Measurements from ENCODE around the gene CALML3. TPM values are rescaled to one million over a fixed set of nuclear protein-coding genes. Genes with fewer than 3 reads are reported as not detected.

Gene CALML3
- total and polyA plus RNA-seq, 2 of the 13 experiments (the other 11 are each of a cell fraction or from before 2014, with no cell fraction given), result not detected

DNA sequence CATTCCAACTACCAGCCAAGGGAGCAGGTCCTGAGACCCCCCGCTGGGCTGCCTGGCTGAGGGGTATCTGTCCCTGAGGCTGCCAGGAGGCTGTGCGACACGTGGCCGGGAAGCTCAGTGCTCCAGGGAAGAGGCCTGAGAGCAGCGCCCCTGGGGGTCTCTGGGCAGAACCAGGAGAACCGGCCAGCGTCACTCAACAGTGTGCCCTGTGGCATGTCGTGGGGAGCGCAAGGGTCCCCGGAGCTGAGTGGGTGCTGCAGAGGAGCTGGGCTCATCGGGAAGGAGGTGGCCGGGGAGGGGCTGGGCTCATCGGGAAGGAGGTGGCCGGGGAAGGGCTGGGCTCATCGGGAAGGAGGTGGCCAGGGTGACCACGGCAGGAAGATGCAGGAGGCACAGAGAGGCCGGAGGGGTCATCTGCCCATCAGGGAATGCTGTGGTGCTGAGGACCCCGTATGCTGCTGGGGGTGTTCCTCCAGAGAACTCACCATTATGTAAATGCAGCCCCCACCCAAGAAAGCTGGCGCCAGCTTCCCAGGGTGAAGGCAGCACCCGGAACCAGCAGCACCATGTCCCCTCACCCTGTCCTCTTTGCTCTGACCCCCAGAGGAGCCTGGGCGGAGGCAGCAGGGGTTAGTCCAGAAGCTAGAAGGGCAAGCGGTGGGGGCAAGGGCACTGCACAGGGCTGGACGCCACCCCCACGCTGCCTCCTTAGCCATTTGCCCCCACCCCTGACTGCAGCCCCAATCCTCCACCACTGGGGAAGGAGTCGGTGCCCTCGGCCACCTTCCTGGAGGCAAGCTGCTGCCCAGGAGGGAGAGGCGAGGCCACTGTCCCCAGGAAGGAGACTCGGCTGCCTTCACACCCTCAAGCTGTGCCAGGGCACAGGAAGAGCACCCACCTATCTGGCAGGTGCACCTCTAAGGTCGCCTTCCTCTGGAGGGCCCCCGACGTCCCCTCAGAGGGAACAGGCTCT, 33.3 kb downstream of the CALML3 start:
- H3K9me3 ChIP-seq (ENCODE audit: low read length), result no peaks in the 10 kb centered on the region
- CTCF ChIA-PET (ENCODE audit: low intra/inter-chr PET ratio, low total read pairs), result no interaction called here
- H3K4me1 ChIP-seq (ENCODE audit: insufficient read depth, low read length), result peaks cover 70% of the 10 kb centered on the region
- H3K4me3 ChIP-seq (replicated peaks in 1 of 3; ENCODE audit: insufficient read depth in 1 of 3, low read depth in 2 of 3, low read length in 3 of 3), result no peak overlapping the region
- H3K36me3 ChIP-seq (replicated peaks in 1 of 2; ENCODE audit: control insufficient read depth in 1 of 2, insufficient read depth in 2 of 2, low read length in 2 of 2), result no peaks in the 10 kb centered on the region
- DNase-seq (ENCODE audit: low spot score), result no peak
- in situ Hi-C loops (cut with HindIII; ENCODE audit: extremely low pct_ligation_motif_present, low pct_unique_long_range_greater_than_20kb) (no loop called here), intact Hi-C loops (cut with micrococcal nuclease; ENCODE audit: unreplicated experiment) (no loop called here)
- H3K4me2 ChIP-seq (ENCODE audit: low read depth, low read length), result no peak overlapping the region
- no TSS peak for BruUV-seq (replicated peaks)
- no peaks in the 10 kb centered on the region for H3K79me2 ChIP-seq (ENCODE audit: insufficient read depth, low read length)
- no peak overlapping the region for H3K27ac ChIP-seq (ENCODE audit: extremely low read length, insufficient read depth, low read length)
- no peaks in the 10 kb centered on the region for H4K20me1 ChIP-seq (ENCODE audit: insufficient read depth, low read length)
- no peak for FAIRE-seq
- no peak overlapping the region for H3K9ac ChIP-seq (ENCODE audit: insufficient read depth, low read depth, low read length)
- H3K27me3 ChIP-seq (ENCODE audit: control insufficient read depth in 1 of 2, insufficient read depth in 2 of 2, low read length in 2 of 2), result no peaks in the 10 kb centered on the region; a peak in 1 of 5 replicates
- H2AFZ ChIP-seq (ENCODE audit: low read length), result no peak overlapping the region
- POLR2A ChIA-PET, result interaction anchor here (1.0 to 1.2 kb wide), 2 partner anchors 10 kb away, joined by 5 to 8 read pairs; no protein-coding TSS in a partner anchor
- 88% methylated on average over 11 of the region's 31 CpGs for WGBS (ENCODE audit: low lambda C conversion rate)
- ATAC-seq, result no peak
- no peak for TF ChIP-seq TFDP2 (CRISPR knock-in tag; IDR thresholded peaks at IDR 0.05)
- no peak for TF ChIP-seq JUND (CRISPR knock-in tag; IDR thresholded peaks at IDR 0.05)
- no peak for TF ChIP-seq HNRNPH1 (optimal IDR thresholded peaks at IDR 0.05; ENCODE audit: low read depth, low read length)
- TF ChIP-seq, protein P1, sequence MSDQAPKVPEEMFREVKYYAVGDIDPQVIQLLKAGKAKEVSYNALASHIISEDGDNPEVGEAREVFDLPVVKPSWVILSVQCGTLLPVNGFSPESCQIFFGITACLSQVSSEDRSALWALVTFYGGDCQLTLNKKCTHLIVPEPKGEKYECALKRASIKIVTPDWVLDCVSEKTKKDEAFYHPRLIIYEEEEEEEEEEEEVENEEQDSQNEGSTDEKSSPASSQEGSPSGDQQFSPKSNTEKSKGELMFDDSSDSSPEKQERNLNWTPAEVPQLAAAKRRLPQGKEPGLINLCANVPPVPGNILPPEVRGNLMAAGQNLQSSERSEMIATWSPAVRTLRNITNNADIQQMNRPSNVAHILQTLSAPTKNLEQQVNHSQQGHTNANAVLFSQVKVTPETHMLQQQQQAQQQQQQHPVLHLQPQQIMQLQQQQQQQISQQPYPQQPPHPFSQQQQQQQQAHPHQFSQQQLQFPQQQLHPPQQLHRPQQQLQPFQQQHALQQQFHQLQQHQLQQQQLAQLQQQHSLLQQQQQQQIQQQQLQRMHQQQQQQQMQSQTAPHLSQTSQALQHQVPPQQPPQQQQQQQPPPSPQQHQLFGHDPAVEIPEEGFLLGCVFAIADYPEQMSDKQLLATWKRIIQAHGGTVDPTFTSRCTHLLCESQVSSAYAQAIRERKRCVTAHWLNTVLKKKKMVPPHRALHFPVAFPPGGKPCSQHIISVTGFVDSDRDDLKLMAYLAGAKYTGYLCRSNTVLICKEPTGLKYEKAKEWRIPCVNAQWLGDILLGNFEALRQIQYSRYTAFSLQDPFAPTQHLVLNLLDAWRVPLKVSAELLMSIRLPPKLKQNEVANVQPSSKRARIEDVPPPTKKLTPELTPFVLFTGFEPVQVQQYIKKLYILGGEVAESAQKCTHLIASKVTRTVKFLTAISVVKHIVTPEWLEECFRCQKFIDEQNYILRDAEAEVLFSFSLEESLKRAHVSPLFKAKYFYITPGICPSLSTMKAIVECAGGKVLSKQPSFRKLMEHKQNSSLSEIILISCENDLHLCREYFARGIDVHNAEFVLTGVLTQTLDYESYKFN (CRISPR knock-in tag; conservative IDR thresholded peaks at IDR 0.05), result no peak
- no peak for TF ChIP-seq MZF1 (CRISPR knock-in tag; IDR thresholded peaks at IDR 0.05; ENCODE audit: borderline replicate concordance)
- TF ChIP-seq ZNF883 (CRISPR knock-in tag; IDR thresholded peaks at IDR 0.05; ENCODE audit: not compliant biosample characterization), result no peak
- no peak for TF ChIP-seq IKZF1 (IDR thresholded peaks at IDR 0.05)
- TF ChIP-seq KAT7 (CRISPR knock-in tag; IDR thresholded peaks at IDR 0.05; ENCODE audit: borderline replicate concordance), result no peak
- TF ChIP-seq ZNF263 (CRISPR knock-in tag; IDR thresholded peaks at IDR 0.05), result no peak
- no peak for TF ChIP-seq HMGXB3 (CRISPR knock-in tag; IDR thresholded peaks at IDR 0.05; ENCODE audit: borderline replicate concordance)
- TF ChIP-seq RELA (CRISPR knock-in tag; IDR thresholded peaks at IDR 0.05), result no peak
- TF ChIP-seq ZFX (CRISPR knock-in tag; IDR thresholded peaks at IDR 0.05; ENCODE audit: low read depth), result no peak
- no peak for TF ChIP-seq ZBTB20 (CRISPR knock-in tag; IDR thresholded peaks at IDR 0.05; ENCODE audit: borderline replicate concordance, low read depth)
- TF ChIP-seq SMAD9 (CRISPR knock-in tag; IDR thresholded peaks at IDR 0.05), result no peak

Measured in HepG2 (cell line).